CD14-positive monocyte (primary cell): ENCODE results near the gene ZNF440. TPM values are rescaled to one million over a fixed set of nuclear protein-coding genes. Genes with fewer than 3 reads are reported as not detected.
"Not testable (repeated sequence)": the region's sequence is repeated elsewhere in the genome, so short reads cannot be mapped to it uniquely, and the experiment has no call there.

Experiments
- DNase-seq, 3 donors: peaks; one replicate each; pipeline ENCODE4 v3.0.0-alpha.2; 2011 to 2022
- H2AFZ ChIP-seq: 2 replicates; pipeline ENCODE4 v1.6.0; 2012; ENCODE audit warnings: mild to moderate bottlenecking, low read depth, low read length, inconsistent platforms; ENCODE audit not compliant: insufficient read depth, poor library complexity, severe bottlenecking
- H3K27ac ChIP-seq, 2 donors: 1 replicate in 1 of 2; 2 replicates in 1 of 2; pipeline ENCODE4 v1.5.1; 2012 to 2013; ENCODE audit warnings: low read length in 2 of 2, control low read depth in 1 of 2, inconsistent platforms in 1 of 2, low read depth in 1 of 2, mild to moderate bottlenecking in 1 of 2
- H3K27me3 ChIP-seq, 2 donors: one replicate each; pipeline versions ENCODE4 v1.6.0 to v1.6.1; 2011 to 2013; ENCODE audit warnings: low read length in 2 of 2; ENCODE audit not compliant: control insufficient read depth in 2 of 2, insufficient read depth in 2 of 2
- H3K36me3 ChIP-seq, 2 donors: replicated peaks in 1 of 2; 1 replicate in 1 of 2; 2 replicates in 1 of 2; pipeline versions ENCODE4 v1.5.1 to v1.6.1; 2012 to 2013; ENCODE audit warnings: low read length in 2 of 2, control low read depth in 1 of 2, inconsistent platforms in 1 of 2, mild to moderate bottlenecking in 1 of 2; ENCODE audit not compliant: insufficient read depth in 2 of 2, control insufficient read depth in 1 of 2
- H3K4me1 ChIP-seq, 2 donors: 1 replicate in 1 of 2; 2 replicates in 1 of 2; pipeline versions ENCODE4 v1.5.1 to v1.6.1; 2012 to 2013; ENCODE audit warnings: low read length in 2 of 2, control low read depth in 1 of 2, inconsistent platforms in 1 of 2, mild to moderate bottlenecking in 1 of 2, moderate library complexity in 1 of 2; ENCODE audit not compliant: insufficient read depth in 2 of 2, control insufficient read depth in 1 of 2
- H3K4me2 ChIP-seq: replicated peaks from 2 replicates; pipeline ENCODE3; 2012; ENCODE audit warnings: low read length, moderate library complexity, mild to moderate bottlenecking; ENCODE audit not compliant: poor library complexity, severe bottlenecking; ENCODE audit errors: extremely low read depth
- H3K4me3 ChIP-seq, 3 experiments: fragments of 200-600 bp in 1 of 3; sonication (generic) in 1 of 3; replicated peaks in 1 of 3; 1 replicate in 2 of 3; 2 replicates in 1 of 3; pipeline ENCODE4 v1.5.1; 2011 to 2013; ENCODE audit warnings: low read length in 3 of 3, mild to moderate bottlenecking in 3 of 3, control low read depth in 2 of 3, low read depth in 2 of 3, inconsistent platforms in 1 of 3, moderate library complexity in 1 of 3
- H3K79me2 ChIP-seq: 2 replicates; pipeline ENCODE4 v1.6.0; 2012; ENCODE audit warnings: mild to moderate bottlenecking, control low read depth, inconsistent platforms, low read length, moderate library complexity; ENCODE audit not compliant: insufficient read depth
- H3K9ac ChIP-seq: 2 replicates; pipeline ENCODE4 v1.6.0; 2017; ENCODE audit warnings: low read length, mild to moderate bottlenecking; ENCODE audit not compliant: insufficient read depth, poor library complexity, severe bottlenecking
- H3K9me3 ChIP-seq, 2 donors: replicated peaks in 1 of 2; 1 replicate in 1 of 2; 2 replicates in 1 of 2; pipeline versions ENCODE4 v1.5.1 to v1.6.1; 2012 to 2013; ENCODE audit warnings: low read length in 2 of 2, control low read depth in 1 of 2; ENCODE audit not compliant: control insufficient read depth in 1 of 2, insufficient read depth in 1 of 2
- H4K20me1 ChIP-seq: 2 replicates; pipeline ENCODE4 v1.6.0; 2012; ENCODE audit warnings: mild to moderate bottlenecking, low read length, control low read depth, moderate library complexity; ENCODE audit not compliant: insufficient read depth
- H3K27ac Mint-ChIP-seq, 7 donors: one replicate each; pipeline ENCODE4 v1.8.0; 2020; ENCODE audit warnings: mild to moderate bottlenecking in 7 of 7, mixed read lengths in 7 of 7, moderate library complexity in 6 of 7, inconsistent platforms in 2 of 7
- H3K27me3 Mint-ChIP-seq, 3 donors: one replicate each; pipeline ENCODE4 v1.8.0; 2021 to 2022; ENCODE audit warnings: low read depth in 3 of 3, mild to moderate bottlenecking in 3 of 3, mixed read lengths in 3 of 3, moderate library complexity in 3 of 3, inconsistent platforms in 1 of 3
- H3K36me3 Mint-ChIP-seq, 2 donors: one replicate each; pipeline ENCODE4 v1.8.0; 2020; ENCODE audit warnings: mixed read lengths in 2 of 2, inconsistent platforms in 1 of 2, mild to moderate bottlenecking in 1 of 2
- H3K4me1 Mint-ChIP-seq: one replicate; pipeline ENCODE4 v1.8.0; 2020; ENCODE audit warnings: mild to moderate bottlenecking, mixed read lengths
- H3K4me3 Mint-ChIP-seq, 2 donors: one replicate each; pipeline ENCODE4 v1.8.0; 2020; ENCODE audit warnings: mild to moderate bottlenecking in 2 of 2, mixed read lengths in 2 of 2, moderate library complexity in 1 of 2
- H3K9me3 Mint-ChIP-seq, 7 donors: one replicate each; pipeline ENCODE4 v1.8.0; 2020 to 2022; ENCODE audit warnings: mixed read lengths in 7 of 7, mild to moderate bottlenecking in 6 of 7, moderate library complexity in 6 of 7, inconsistent platforms in 2 of 7
- CTCF ChIP-seq: fragments of 200-600 bp; IDR thresholded peaks from one replicate; pipeline ENCODE4 v1.8.0; 2022; ENCODE audit warnings: antibody characterized with exemption, mild to moderate bottlenecking
- WGBS: methylation state at CpG from one replicate; pipeline ENCODE4 v1.1.5; 2013; ENCODE audit warnings: missing lambda C conversion rate; ENCODE audit not compliant: insufficient coverage; 5-methylcytosine and 5-hydroxymethylcytosine counted together
- intact Hi-C, 2 donors: fragments of 100-400 bp; cut with micrococcal nuclease; formaldehyde crosslinking; loops; one replicate each; pipeline versions ENCODE4 v1.15.0 to v1.15.1; 2023
- polyA plus RNA-seq, 3 donors: library from polyadenylated mRNA; depleted of rRNA in 1 of 3; unstranded in 2 of 3; stranded (reverse) in 1 of 3; fragments of 300-500 nt in 2 of 3; fragments of >200 nt in 1 of 3; fragmentation: Illumina TruSeq in 2 of 3; gene quantifications; 1 replicate in 2 of 3; 2 replicates in 1 of 3; pipeline ENCODE4 v1.2.3, GENCODE V29; 2012 to 2021

Gene ZNF440
- polyA plus RNA-seq, 3 donors = 2.4 to 4.1 (median 3.4) TPM

GRCh38 chr19:11843722-11844121, 29.6 kb downstream of the ZNF440 start:
- no peak overlapping the region for H3K4me3 ChIP-seq
- intact Hi-C loops = no loop called here
- no peaks in the 10 kb centered on the region for H3K79me2 ChIP-seq
- no peaks in the 10 kb centered on the region for H3K27me3 ChIP-seq
- Mint-ChIP-seq H3K27me3 (peaks cover 2 to 7% (median 3%) of the 10 kb centered on the region in 3 donors), H3K9me3 (peaks cover 14 to 76% (median 56%) of the 10 kb centered on the region in 7 donors), H3K36me3 (peaks cover 0 to 2% of the 10 kb centered on the region in 2 donors), H3K27ac (no peak overlapping the region), H3K4me3 (no peak overlapping the region), H3K4me1 (peaks cover 10% of the 10 kb centered on the region)
- H4K20me1 ChIP-seq = no peaks in the 10 kb centered on the region
- H3K4me1 ChIP-seq = peaks cover 7% of the 10 kb centered on the region in 2 donors
- H3K27ac ChIP-seq = no peak overlapping the region
- TF ChIP-seq CTCF = no peak
- WGBS = 40% methylated on average over 1 of the region's 2 CpGs
- H3K4me2 ChIP-seq = no peak overlapping the region
- no peaks in the 10 kb centered on the region for H3K36me3 ChIP-seq
- no peak for DNase-seq
- H2AFZ ChIP-seq = no peak overlapping the region
- no peak overlapping the region for H3K9ac ChIP-seq
- H3K9me3 ChIP-seq = peaks cover 49 to 67% of the 10 kb centered on the region in 2 donors

- H3K27me3 ChIP-seq, H3K27me3 Mint-ChIP-seq, H3K4me3 Mint-ChIP-seq, H3K4me2 ChIP-seq, H4K20me1 ChIP-seq, H3K9ac ChIP-seq, H3K4me3 ChIP-seq, DNase-seq, intact Hi-C loops, H3K36me3 ChIP-seq, H3K27ac ChIP-seq: not testable (repeated sequence)
- Mint-ChIP-seq H3K4me1 (peaks cover 20% of the 10 kb centered on the region), H3K27ac (peak overlapping the region in 2 of 7 donors; percentile 41 to 62), H3K9me3 (peaks cover 22 to 73% (median 45%) of the 10 kb centered on the region in 7 donors), H3K36me3 (peaks cover 3 to 20% of the 10 kb centered on the region in 2 donors)
- Histone ChIP-seq H3K4me1 (peaks cover 15 to 19% of the 10 kb centered on the region in 2 donors), H3K79me2 (peaks cover 26% of the 10 kb centered on the region), H2AFZ (peak overlapping the region; percentile 81), H3K9me3 (peaks cover 47 to 64% of the 10 kb centered on the region in 2 donors)
- WGBS = 82% methylated on average over 5 of the region's 6 CpGs
Measured at GRCh38 chr19:11847615-11848014, 33.5 kb downstream of the ZNF440 start.
